Activated CD4-positive, CD25-positive, alpha-beta regulatory T cell (primary cell): ENCODE results near the gene MYL5.
"Not testable (repeated sequence)": the region's sequence is repeated elsewhere in the genome, so short reads cannot be mapped to it uniquely, and the experiment has no call there.

Source experiments
- DNase-seq, 4 experiments: peaks; one replicate each; lab custom pipeline; 2025; lab: John Stamatoyannopoulos, UW

Gene MYL5

GRCh38 chr4:669806-670559 is 4.4 kb upstream of the MYL5 start:
- not testable (repeated sequence) for DNase-seq

GRCh38 chr4:671769-672168 is 2.6 kb upstream of the MYL5 start:
- no peak for DNase-seq

GRCh38 chr4:673349-674091 is 822 bp upstream of the MYL5 start:
- no peak for DNase-seq

GRCh38 chr4:675036-675882 is 917 bp downstream of the MYL5 start:
- DNase-seq, result no peak

GRCh38 chr4:675980-676870 is 1.9 kb downstream of the MYL5 start:
- no peak for DNase-seq

GRCh38 chr4:676871-677235 is 2.5 kb downstream of the MYL5 start:
- no peak for DNase-seq

- no peak for DNase-seq
Measured at GRCh38 chr4:677431-678293, 3.3 kb downstream of the MYL5 start.

GRCh38 chr4:678331-679103 is 4.2 kb downstream of the MYL5 start:
- no peak for DNase-seq

- DNase-seq, result no peak
Measured at GRCh38 chr4:679104-679481, 4.8 kb downstream of the MYL5 start.

- DNase-seq, result no peak
Measured at GRCh38 chr4:679629-680028, 5.3 kb downstream of the MYL5 start.

GRCh38 chr4:680091-680490 is 5.7 kb downstream of the MYL5 start:
- no peak for DNase-seq

GRCh38 chr4:680551-680927 is 6.2 kb downstream of the MYL5 start:
- no peak for DNase-seq

- DNase-seq, result peak in 1 of 4 experiments; percentile 34
Measured at GRCh38 chr4:680928-681645, 6.7 kb downstream of the MYL5 start.

- peak in 1 of 4 experiments; percentile 25 for DNase-seq
Measured at GRCh38 chr4:681736-682451, 7.6 kb downstream of the MYL5 start.

GRCh38 chr4:682490-683172 is 8.3 kb downstream of the MYL5 start:
- no peak for DNase-seq

- no peak for DNase-seq
Measured at GRCh38 chr4:683247-683897, 9.0 kb downstream of the MYL5 start.

GRCh38 chr4:683982-684622 is 9.8 kb downstream of the MYL5 start:
- no peak for DNase-seq
